HG03196 (cell line): ENCODE results near the gene KRTAP10-11.

Experiments
- ATAC-seq: cut with Tn5 transposase; IDR thresholded peaks from one replicate; pipeline ENCODE4 v1.9.1; 2021; ENCODE audit not compliant: unreplicated experiment

KRTAP10-11 gene

GRCh38 chr21:44694776-44695175 lies 48.6 kb downstream of the KRTAP10-11 start:
- ATAC-seq, result no peak

- no peak for ATAC-seq
Observed at GRCh38 chr21:44695184-44695583, 49.0 kb downstream of the KRTAP10-11 start.

DNA sequence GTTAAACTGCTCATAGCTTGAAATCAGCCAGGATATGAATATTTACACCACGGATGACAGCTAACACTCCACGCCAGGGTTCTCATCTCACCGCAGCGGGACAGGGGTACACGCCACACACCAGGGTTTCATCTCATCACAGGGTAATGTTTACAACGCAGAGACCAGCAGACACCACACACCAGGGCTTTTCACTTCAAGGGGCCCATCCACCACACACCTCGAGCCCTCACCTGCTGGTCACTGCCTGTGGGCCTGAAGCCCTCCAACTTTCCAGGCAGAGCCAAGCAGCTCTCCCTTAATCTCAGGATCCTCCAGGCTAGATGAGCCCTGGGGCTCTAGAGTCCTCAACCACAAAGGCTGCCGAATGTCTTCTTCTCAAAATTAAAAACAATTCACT lies 49.4 kb downstream of the KRTAP10-11 start:
- no peak for ATAC-seq

DNA sequence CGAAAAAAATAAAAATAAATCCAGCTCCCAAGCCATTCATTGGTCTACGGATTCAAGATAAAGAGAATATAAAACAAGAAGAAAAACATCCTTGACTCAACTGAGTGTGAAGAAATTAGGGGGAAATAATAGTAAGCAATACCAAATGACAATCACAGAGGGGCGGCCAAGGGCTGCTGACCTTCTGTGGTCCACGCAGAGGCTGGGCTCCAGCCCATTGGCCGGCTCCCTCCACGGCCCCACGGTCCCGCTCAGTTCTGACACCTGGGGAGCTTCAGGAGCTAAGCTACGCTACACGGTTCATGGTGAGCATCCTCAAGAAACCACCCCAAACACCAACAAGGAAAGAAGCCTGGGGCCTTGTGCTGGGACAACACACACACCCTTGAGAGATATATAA lies 50.4 kb downstream of the KRTAP10-11 start:
- no peak for ATAC-seq
